Inferior parietal cortex (tissue), 1 donor: ENCODE results near the gene UBE2L3.
"Not testable (repeated sequence)": the region's sequence is repeated elsewhere in the genome, so short reads cannot be mapped to it uniquely, and the experiment has no call there.

ENCODE experiments used
- DNase-seq: peaks from one replicate; pipeline ENCODE4 v3.0.0-alpha.2; 2016; ENCODE audit errors: extremely low spot score

The UBE2L3 gene

GRCh38 chr22:21571679-21572078 is 4.2 kb downstream of the UBE2L3 start:
- DNase-seq, result no peak

- no peak for DNase-seq
Measured at GRCh38 chr22:21573293-21573734, 5.8 kb downstream of the UBE2L3 start.

GRCh38 chr22:21573750-21574494 is 6.4 kb downstream of the UBE2L3 start:
- no peak for DNase-seq

GRCh38 chr22:21579474-21579851 is 11.9 kb downstream of the UBE2L3 start:
- DNase-seq, result no peak

- DNase-seq, result not testable (repeated sequence)
Measured at GRCh38 chr22:21580623-21581007, 13.1 kb downstream of the UBE2L3 start.

GRCh38 chr22:21581009-21581713 is 13.6 kb downstream of the UBE2L3 start:
- not testable (repeated sequence) for DNase-seq

GRCh38 chr22:21582801-21583740 is 15.6 kb downstream of the UBE2L3 start:
- DNase-seq, result no peak

- DNase-seq, result no peak
Measured at GRCh38 chr22:21585389-21585788, 17.9 kb downstream of the UBE2L3 start.

GRCh38 chr22:21587803-21588611 is 20.5 kb downstream of the UBE2L3 start:
- DNase-seq, result peak; percentile 78

- DNase-seq, result no peak
Measured at GRCh38 chr22:21589396-21589795, 21.9 kb downstream of the UBE2L3 start.

GRCh38 chr22:21590809-21591641 is 23.5 kb downstream of the UBE2L3 start:
- peak; percentile 43 for DNase-seq

- DNase-seq, result no peak
Measured at GRCh38 chr22:21591695-21592094, 24.2 kb downstream of the UBE2L3 start.

GRCh38 chr22:21592422-21592821 is 24.9 kb downstream of the UBE2L3 start:
- DNase-seq, result no peak

GRCh38 chr22:21593406-21594232 is 26.1 kb downstream of the UBE2L3 start:
- no peak for DNase-seq

- no peak for DNase-seq
Measured at GRCh38 chr22:21594865-21595452, 27.4 kb downstream of the UBE2L3 start.

GRCh38 chr22:21596356-21597135 is 29.0 kb downstream of the UBE2L3 start:
- DNase-seq, result not testable (repeated sequence)

GRCh38 chr22:21598302-21598701 is 30.8 kb downstream of the UBE2L3 start:
- DNase-seq, result no peak
